GM19351 (cell line): ENCODE data around the gene HTR4.

ENCODE experiments used
- ATAC-seq: cut with Tn5 transposase; IDR thresholded peaks from one replicate; pipeline ENCODE4 v1.9.1; 2021; ENCODE audit warnings: mild to moderate bottlenecking, moderate library complexity; ENCODE audit not compliant: unreplicated experiment

Gene HTR4

DNA sequence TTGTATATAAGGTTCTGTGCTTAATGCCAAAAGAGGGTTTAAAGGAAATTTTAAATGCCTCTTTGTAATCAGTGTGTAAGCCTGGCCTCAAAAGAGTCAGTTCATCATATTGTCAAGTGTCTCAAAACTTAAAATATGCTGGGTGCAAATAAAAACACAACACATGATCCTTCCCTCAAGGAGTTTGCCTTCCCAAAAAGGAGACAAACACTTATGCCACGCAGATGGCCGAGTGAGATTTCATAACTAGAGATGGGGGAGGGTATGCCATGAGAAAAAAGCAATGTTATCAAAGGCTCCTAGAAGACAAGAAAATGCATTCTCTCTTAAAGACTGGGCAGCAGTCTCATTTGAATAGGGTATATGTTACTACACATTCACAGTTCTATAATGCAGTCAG is 215.4 kb downstream of the HTR4 start:
- ATAC-seq = no peak

DNA sequence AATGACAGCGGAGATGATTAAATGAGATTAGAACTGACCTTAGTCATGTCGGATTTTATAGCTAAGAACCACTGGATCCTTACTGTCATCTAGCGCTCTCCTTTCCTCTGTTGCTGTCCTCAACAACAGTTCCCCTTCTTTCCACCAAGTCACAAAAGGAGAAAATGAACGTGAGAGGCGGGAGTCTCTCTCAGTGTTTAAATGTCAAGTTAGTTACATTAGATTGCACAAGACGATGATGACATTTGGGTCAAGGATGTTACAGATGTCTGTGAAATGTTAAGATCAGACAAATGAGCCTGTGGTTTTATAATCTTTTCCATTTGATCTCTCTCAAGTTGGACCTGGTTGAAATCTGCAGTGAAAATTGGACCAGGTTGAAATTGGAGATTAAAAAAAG is 217.1 kb downstream of the HTR4 start:
- no peak for ATAC-seq

DNA sequence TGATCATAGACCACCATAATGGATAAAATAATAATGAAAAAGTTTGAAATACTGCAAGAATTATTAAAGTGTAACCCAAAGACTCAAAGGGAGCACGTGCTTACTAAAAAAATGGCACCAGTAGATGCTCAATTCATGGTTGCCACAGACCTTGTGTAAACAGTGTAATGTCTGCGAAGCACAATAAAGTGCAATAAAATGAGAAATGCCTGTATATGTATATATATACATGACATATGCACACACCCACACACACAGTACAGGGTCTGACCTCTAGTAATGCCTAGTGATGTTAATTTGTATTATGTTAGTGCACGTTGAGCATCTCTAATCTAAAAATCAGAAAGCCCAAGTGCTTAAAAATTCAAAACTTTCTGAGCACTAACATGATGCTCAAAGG is 218.3 kb downstream of the HTR4 start:
- no peak for ATAC-seq

DNA sequence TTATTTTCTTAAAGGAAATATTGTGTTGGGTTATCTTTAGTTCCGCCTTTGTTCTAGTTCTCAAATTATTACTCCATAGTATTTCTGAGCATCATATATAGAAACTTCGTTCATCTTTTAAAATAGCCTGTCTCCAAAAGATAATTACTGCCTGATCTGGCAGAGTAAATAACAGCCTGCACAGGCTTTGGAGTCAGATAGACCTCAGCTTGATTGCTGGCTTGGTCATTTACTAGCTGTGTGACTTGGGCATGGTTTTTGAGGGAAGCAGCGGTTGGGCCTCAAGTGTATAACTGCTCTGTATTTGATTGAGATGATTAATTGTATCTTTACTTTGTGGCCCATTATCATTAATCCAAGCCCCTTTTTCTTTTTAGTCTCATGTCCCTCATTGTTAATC is 220.5 kb downstream of the HTR4 start:
- no peak for ATAC-seq
